Transverse colon (tissue), 4 donors: ENCODE data around the gene SMIM20. TPM values are rescaled to one million over a fixed set of nuclear protein-coding genes. Genes with fewer than 3 reads are reported as not detected.

Source experiments
- DNase-seq: peaks from one replicate; pipeline ENCODE4 v3.0.0-alpha.2; 2019
- H3K27ac ChIP-seq, 4 donors: fragments of 200-600 bp; sonication (generic); 2 replicates each; pipeline ENCODE4 v1.5.1; 2016 to 2018; ENCODE audit warnings: inconsistent platforms in 4 of 4
- H3K27me3 ChIP-seq: fragments of 200-600 bp; sonication (generic); 2 replicates; pipeline ENCODE4 v1.5.1; 2017; ENCODE audit warnings: inconsistent platforms
- H3K36me3 ChIP-seq, 4 donors: fragments of 200-600 bp; sonication (generic); 2 replicates each; pipeline ENCODE4 v1.5.1; 2017 to 2019; ENCODE audit warnings: inconsistent platforms in 4 of 4
- H3K4me1 ChIP-seq, 4 donors: fragments of 200-600 bp; sonication (generic); 2 replicates each; pipeline ENCODE4 v1.5.1; 2017 to 2020; ENCODE audit warnings: inconsistent platforms in 4 of 4
- H3K4me3 ChIP-seq, 4 donors: fragments of 200-600 bp; sonication (generic); 1 replicate in 1 of 4; 2 replicates in 3 of 4; pipeline versions ENCODE4 v1.5.1 to v1.6.1; 2017 to 2019; ENCODE audit warnings: inconsistent platforms in 4 of 4
- H3K9me3 ChIP-seq, 2 donors: fragments of 200-600 bp; sonication (generic); 2 replicates each; pipeline ENCODE4 v1.5.1; 2017 to 2019; ENCODE audit warnings: inconsistent platforms in 2 of 2
- CTCF ChIP-seq, 5 experiments: fragments of 200-600 bp in 3 of 5; fragments of 450-650 bp in 2 of 5; sonication (generic) in 3 of 5; IDR thresholded peaks; 1 replicate in 2 of 5; 2 replicates in 3 of 5; pipeline ENCODE4 v1.5.1; 2016 to 2017; ENCODE audit warnings: antibody characterized with exemption in 5 of 5, inconsistent platforms in 3 of 5, mild to moderate bottlenecking in 2 of 5, moderate library complexity in 1 of 5
- EP300 ChIP-seq: sonication (generic); formaldehyde crosslinking; IDR thresholded peaks from one replicate; pipeline ENCODE4 v1.6.1; 2017; ENCODE audit warnings: antibody characterized with exemption, low read depth
- POLR2A ChIP-seq: fragments of 450-650 bp; IDR thresholded peaks from one replicate; pipeline ENCODE4 v1.6.1; 2016; ENCODE audit warnings: antibody characterized with exemption, mild to moderate bottlenecking, moderate library complexity
- POLR2AphosphoS5 ChIP-seq, 3 donors: sonication (generic); formaldehyde crosslinking; IDR thresholded peaks; one replicate each; pipeline ENCODE4 v1.6.1; 2016; ENCODE audit warnings: antibody characterized with exemption in 3 of 3
- WGBS, 2 donors: methylation state at CpG; one replicate each; pipeline ENCODE4 v1.1.5; 2018; ENCODE audit warnings: low coverage in 1 of 2; 5-methylcytosine and 5-hydroxymethylcytosine counted together
- in situ Hi-C, 4 donors: fragments of 200-750 bp; cut with MboI; loops; one replicate each; pipeline versions ENCODE4 v1.15.0 to v1.15.1; 2017; ENCODE audit warnings: low sequenced_read_pairs in 3 of 4, low pct_ligation_motif_present in 1 of 4, low pct_unique_long_range_greater_than_20kb in 1 of 4
- intact Hi-C: fragments of 100-400 bp; cut with DNase I; formaldehyde crosslinking; loops from one replicate; pipeline ENCODE4 v1.15.1; 2023; ENCODE audit warnings: low total_unique reads
- total RNA-seq, 4 donors: library from RNA; depleted of rRNA; stranded (reverse); fragments of >200 nt; gene quantifications; one replicate each; pipeline ENCODE4 v1.1.0, GENCODE V29; 2016

SMIM20 gene
- total RNA-seq, 4 donors from 2014 or later: 1.8 to 46.8 (median 16.4) TPM

- no peaks in the 10 kb centered on the region for H3K27me3 ChIP-seq
- no peak overlapping the region for H3K4me3 ChIP-seq
- TF ChIP-seq CTCF (IDR thresholded peaks at IDR 0.05) (no peak), POLR2AphosphoS5 (IDR thresholded peaks at IDR 0.05) (no peak), POLR2A (no peak), EP300 (no peak)
- WGBS, 2 donors: 85 to 94% methylated on average over 4 to 5 of the region's 5 CpGs
- no peak overlapping the region for H3K27ac ChIP-seq
- in situ Hi-C loops: no loop called here
- H3K36me3 ChIP-seq: no peaks in the 10 kb centered on the region
- H3K4me1 ChIP-seq: peaks cover 0 to 9% (median 4%) of the 10 kb centered on the region in 4 donors
- H3K9me3 ChIP-seq: no peaks in the 10 kb centered on the region
- DNase-seq: no peak
- intact Hi-C loops: no loop called here
Measured at GRCh38 chr4:25923745-25924144, 9.7 kb downstream of the SMIM20 start.

- in situ Hi-C loops: no loop called here
- 46 to 49% methylated on average over 6 to 11 of the region's 11 CpGs for WGBS, 2 donors
- peak; percentile 27 to 44 (median 36) for TF ChIP-seq CTCF (IDR thresholded peaks at IDR 0.05)
- no peak for TF ChIP-seq POLR2AphosphoS5 (IDR thresholded peaks at IDR 0.05)
- H3K4me3 ChIP-seq: no peak overlapping the region
- peaks cover 0 to 4% (median 0%) of the 10 kb centered on the region in 4 donors for H3K4me1 ChIP-seq
- intact Hi-C loops: no loop called here
- H3K27me3 ChIP-seq: no peaks in the 10 kb centered on the region
- no peak overlapping the region for H3K27ac ChIP-seq
- DNase-seq: peak; percentile 33
- H3K36me3 ChIP-seq: peaks cover 0 to 5% (median 0%) of the 10 kb centered on the region in 4 donors
- no peaks in the 10 kb centered on the region for H3K9me3 ChIP-seq
Measured at GRCh38 chr4:25925486-25926201, 11.6 kb downstream of the SMIM20 start.

GRCh38 chr4:25926462-25926861 is 12.4 kb downstream of the SMIM20 start:
- in situ Hi-C loops: no loop called here

More at GRCh38 chr4:25926462-25926861, 12.4 kb downstream of the SMIM20 start:
- Histone ChIP-seq H3K27ac (no peak overlapping the region), H3K27me3 (no peaks in the 10 kb centered on the region), H3K9me3 (no peaks in the 10 kb centered on the region), H3K4me1 (peaks cover 0 to 4% (median 0%) of the 10 kb centered on the region in 4 donors), H3K4me3 (no peak overlapping the region), H3K36me3 (peaks cover 0 to 5% (median 0%) of the 10 kb centered on the region in 4 donors)
- intact Hi-C loops: no loop called here
- WGBS, 2 donors: 50 to 76% methylated on average over 2 of the region's 2 CpGs
- DNase-seq: no peak
- TF ChIP-seq CTCF (IDR thresholded peaks at IDR 0.05): no peak
